Caco-2 (cell line): Measurements from ENCODE around the gene LEKR1. TPM values are rescaled to one million over a fixed set of nuclear protein-coding genes. Genes with fewer than 3 reads are reported as not detected.
"Not testable (repeated sequence)": the region's sequence is repeated elsewhere in the genome, so short reads cannot be mapped to it uniquely, and the experiment has no call there.

Experiments used
- BruUV-seq: library from RNA; stranded (reverse); fragments of 400-500 nt; replicated peaks from 2 replicates; lab custom pipeline; 2021; lab: Mats Ljungman, UMichigan
- CTCF ChIA-PET: fragments of 300-600 bp; sonication (Branson Sonifier 250); formaldehyde crosslinking; loops from one replicate; lab custom pipeline; 2022; ENCODE audit warnings: antibody characterized with exemption; lab: Charles Lee
- POLR2A ChIA-PET: fragments of 300-600 bp; sonication (Branson Sonifier 250); formaldehyde crosslinking; loops from one replicate; lab custom pipeline; 2022; ENCODE audit warnings: antibody characterized with exemption; lab: Charles Lee
- DNase-seq, 2 experiments: peaks; one replicate each; pipeline versions ENCODE4 v3.0.0 to v3.0.0-alpha.2; 2020 to 2022
- H3K27me3 ChIP-seq: replicated peaks from 2 replicates; pipeline ENCODE4 v1.6.0; 2011; ENCODE audit warnings: low read length; ENCODE audit not compliant: control insufficient read depth, insufficient read depth
- H3K36me3 ChIP-seq: 2 replicates; pipeline ENCODE4 v1.5.1; 2011; ENCODE audit warnings: low read length; ENCODE audit not compliant: control insufficient read depth, insufficient read depth
- H3K4me1 ChIP-seq: fragments of 250-450 bp; sonication (Bioruptor Pico); 2 replicates; pipeline ENCODE4 v1.5.1; 2020; ENCODE audit warnings: mild to moderate bottlenecking
- H3K4me3 ChIP-seq: 2 replicates; pipeline ENCODE4 v1.5.1; 2011; ENCODE audit warnings: low read depth, mild to moderate bottlenecking, control low read depth, low read length
- H3K9me3 ChIP-seq: fragments of 250-450 bp; sonication (Bioruptor Pico); 2 replicates; pipeline ENCODE4 v1.5.1; 2020; ENCODE audit warnings: mild to moderate bottlenecking, moderate library complexity
- H3K27ac Mint-ChIP-seq: one replicate; pipeline ENCODE4 v1.8.0; 2022; ENCODE audit warnings: mixed read lengths; ENCODE audit not compliant: unreplicated experiment
- H3K27me3 Mint-ChIP-seq: one replicate; pipeline ENCODE4 v1.8.0; 2022; ENCODE audit warnings: mixed read lengths; ENCODE audit not compliant: insufficient read depth, unreplicated experiment
- H3K36me3 Mint-ChIP-seq: one replicate; pipeline ENCODE4 v1.8.0; 2022; ENCODE audit warnings: mild to moderate bottlenecking, mixed read lengths; ENCODE audit not compliant: insufficient read depth, unreplicated experiment
- H3K4me1 Mint-ChIP-seq: one replicate; pipeline ENCODE4 v1.8.0; 2022; ENCODE audit warnings: low read depth, mixed read lengths; ENCODE audit not compliant: unreplicated experiment
- H3K4me3 Mint-ChIP-seq: one replicate; pipeline ENCODE4 v1.8.0; 2022; ENCODE audit warnings: mild to moderate bottlenecking, moderate library complexity, mixed read lengths; ENCODE audit not compliant: unreplicated experiment
- H3K9me3 Mint-ChIP-seq: one replicate; pipeline ENCODE4 v1.8.0; 2022; ENCODE audit warnings: mixed read lengths; ENCODE audit not compliant: unreplicated experiment
- CTCF ChIP-seq, 2 experiments: fragments of 200-600 bp in 1 of 2; IDR thresholded peaks; 1 replicate in 1 of 2; 2 replicates in 1 of 2; pipeline versions ENCODE4 v1.5.1 to v1.8.0; 2011 to 2022; ENCODE audit warnings: antibody characterized with exemption in 1 of 2, control low read depth in 1 of 2, inconsistent platforms in 1 of 2, low read depth in 1 of 2, low read length in 1 of 2, mild to moderate bottlenecking in 1 of 2, moderate library complexity in 1 of 2; ENCODE audit not compliant: insufficient read depth in 1 of 2, severe bottlenecking in 1 of 2, unreplicated experiment in 1 of 2
- intact Hi-C: fragments of 100-400 bp; cut with micrococcal nuclease; formaldehyde crosslinking; loops from one replicate; pipeline ENCODE4 v1.10.0; 2022; ENCODE audit not compliant: unreplicated experiment
- total RNA-seq: library from RNA; stranded (reverse); gene quantifications from 2 replicates; pipeline ENCODE4 v1.2.3, GENCODE V29; 2022

The LEKR1 gene
- total RNA-seq, 1 experiment from 2014 or later = 1.6 TPM

- Histone ChIP-seq H3K9me3 (no peaks in the 10 kb centered on the region), H3K4me3 (no peak overlapping the region), H3K36me3 (no peaks in the 10 kb centered on the region), H3K4me1 (no peaks in the 10 kb centered on the region), H3K27me3 (no peaks in the 10 kb centered on the region)
- Mint-ChIP-seq H3K9me3 (peaks cover 7% of the 10 kb centered on the region), H3K4me1 (no peaks in the 10 kb centered on the region), H3K36me3 (no peaks in the 10 kb centered on the region), H3K27ac (no peak overlapping the region), H3K27me3 (no peaks in the 10 kb centered on the region), H3K4me3 (no peak overlapping the region)
- TF ChIP-seq CTCF (IDR thresholded peaks at IDR 0.05; ENCODE audit: insufficient read depth in 1 of 2, low read depth in 1 of 2, low read length in 1 of 2, severe bottlenecking in 1 of 2, unreplicated experiment in 1 of 2) = no peak
- POLR2A ChIA-PET = no interaction called here
- intact Hi-C loops = no loop called here
- CTCF ChIA-PET = no interaction called here
- no peak for DNase-seq
- BruUV-seq = no TSS peak
Observed at GRCh38 chr3:156867174-156867573, 41.0 kb downstream of the LEKR1 start.

- H3K9me3 Mint-ChIP-seq = peaks cover 13% of the 10 kb centered on the region
Observed at GRCh38 chr3:156867920-156868319, 41.8 kb downstream of the LEKR1 start.

GRCh38 chr3:156873906-156874305 is 47.8 kb downstream of the LEKR1 start:
- intact Hi-C loops = no loop called here
- peaks cover 42% of the 10 kb centered on the region for H3K9me3 Mint-ChIP-seq
- TF ChIP-seq CTCF (IDR thresholded peaks at IDR 0.05; ENCODE audit: insufficient read depth in 1 of 2, low read depth in 1 of 2, low read length in 1 of 2, severe bottlenecking in 1 of 2, unreplicated experiment in 1 of 2) = no peak
- H3K4me1 Mint-ChIP-seq = no peaks in the 10 kb centered on the region
- no peaks in the 10 kb centered on the region for H3K27me3 Mint-ChIP-seq
- H3K36me3 Mint-ChIP-seq = no peaks in the 10 kb centered on the region
- DNase-seq = no peak
- no peak overlapping the region for H3K4me3 ChIP-seq
- H3K36me3 ChIP-seq = no peaks in the 10 kb centered on the region
- ChIA-PET POLR2A (no interaction called here), CTCF (no interaction called here)
- H3K4me1 ChIP-seq = no peaks in the 10 kb centered on the region
- no peak overlapping the region for H3K27ac Mint-ChIP-seq
- no peak overlapping the region for H3K4me3 Mint-ChIP-seq
- no TSS peak for BruUV-seq
- H3K9me3 ChIP-seq = peaks cover 18% of the 10 kb centered on the region
- no peaks in the 10 kb centered on the region for H3K27me3 ChIP-seq

More at GRCh38 chr3:156867920-156868319, 41.8 kb downstream of the LEKR1 start:
- Mint-ChIP-seq H3K27me3 (no peaks in the 10 kb centered on the region), H3K4me3 (no peak overlapping the region), H3K4me1 (no peaks in the 10 kb centered on the region), H3K36me3 (no peaks in the 10 kb centered on the region), H3K27ac (no peak overlapping the region)
- no peaks in the 10 kb centered on the region for H3K36me3 ChIP-seq
- CTCF ChIA-PET = no interaction called here
- BruUV-seq = no TSS peak
- intact Hi-C loops = no loop called here
- H3K4me3 ChIP-seq = no peak overlapping the region
- POLR2A ChIA-PET = no interaction called here
- H3K9me3 ChIP-seq = no peaks in the 10 kb centered on the region
- DNase-seq = no peak
- TF ChIP-seq CTCF (IDR thresholded peaks at IDR 0.05; ENCODE audit: insufficient read depth in 1 of 2, low read depth in 1 of 2, low read length in 1 of 2, severe bottlenecking in 1 of 2, unreplicated experiment in 1 of 2) = no peak
- no peaks in the 10 kb centered on the region for H3K27me3 ChIP-seq
- no peaks in the 10 kb centered on the region for H3K4me1 ChIP-seq

GRCh38 chr3:156879491-156879890 is 53.3 kb downstream of the LEKR1 start:
- not testable (repeated sequence) for H3K4me3 ChIP-seq, H3K27ac Mint-ChIP-seq, H3K27me3 Mint-ChIP-seq

More at GRCh38 chr3:156879491-156879890, 53.3 kb downstream of the LEKR1 start:
- H3K4me3 Mint-ChIP-seq, POLR2A ChIA-PET, CTCF ChIA-PET, H3K36me3 Mint-ChIP-seq, DNase-seq, H3K4me1 ChIP-seq, H3K4me1 Mint-ChIP-seq, BruUV-seq, H3K27me3 ChIP-seq, H3K36me3 ChIP-seq, intact Hi-C loops: not testable (repeated sequence)
- peaks cover 37% of the 10 kb centered on the region for H3K9me3 Mint-ChIP-seq
- H3K9me3 ChIP-seq = peaks cover 24% of the 10 kb centered on the region
